ENCODE measurements around the gene TMEM126A. TPM values are rescaled to one million over a fixed set of nuclear protein-coding genes. Genes with fewer than 3 reads are reported as not detected.

The TMEM126A gene
- total and polyA plus RNA-seq, 12 donors: 16.4 to 62.6 (median 39.5) TPM

- no peaks in the 10 kb centered on the region for H3K9me3 ChIP-seq (replicated peaks in 1 of 3)
- no peaks in the 10 kb centered on the region for H3K36me3 ChIP-seq (replicated peaks in 1 of 2)
- intact Hi-C loops (cut with DNase I): no loop called here
- no peak overlapping the region for H3K4me3 ChIP-seq
- no peak overlapping the region for H3K27ac ChIP-seq
- no peak for TF ChIP-seq POLR2A (IDR thresholded peaks at IDR 0.05)
- TF ChIP-seq CTCF (IDR thresholded peaks at IDR 0.05): no peak
- DNase-seq: no peak
- no peaks in the 10 kb centered on the region for H3K4me1 ChIP-seq (replicated peaks in 1 of 2)
- H3K27me3 ChIP-seq: no peaks in the 10 kb centered on the region
- WGBS, 4 donors: 94 to 99% (median 98%) methylated on average over 3 of the region's 3 CpGs
These were observed 57.2 kb downstream of the TMEM126A start for GRCh38 chr11:85704967-85705366.

GRCh38 chr11:85705800-85706199 lies 58.0 kb downstream of the TMEM126A start:
- Histone ChIP-seq H3K9me3 (replicated peaks in 1 of 3) (no peaks in the 10 kb centered on the region), H3K36me3 (replicated peaks in 1 of 2) (no peaks in the 10 kb centered on the region), H3K27me3 (no peaks in the 10 kb centered on the region), H3K4me3 (no peak overlapping the region), H3K27ac (no peak overlapping the region), H3K4me1 (replicated peaks in 1 of 2) (no peaks in the 10 kb centered on the region)
- no peak for DNase-seq
- no peak for TF ChIP-seq CTCF (IDR thresholded peaks at IDR 0.05)
- TF ChIP-seq POLR2A (IDR thresholded peaks at IDR 0.05): no peak
- intact Hi-C loops (cut with DNase I): no loop called here

Other genes with a start within 250 kb of the TMEM126A start
- gene DLG2, start 20.6 kb upstream of the TMEM126A start, total RNA-seq: 100 to 1,000 TPM in 1 of 9 donors, 10 to 100 TPM in 7, 1 to 10 TPM in 1; 8.4 to 101 (median 45.5) TPM
- gene DLG2, start 20.6 kb upstream of the TMEM126A start, polyA plus RNA-seq: 10 to 100 TPM in 2 of 3 donors, 1 to 10 TPM in 1; 8.3 to 14.4 (median 11.1) TPM
- 10 to 100 TPM; 39.9 to 96.4 (median 50.4) TPM for gene TMEM126B, start 19.4 kb upstream of the TMEM126A start, total RNA-seq
- gene TMEM126B, start 19.4 kb upstream of the TMEM126A start, polyA plus RNA-seq: 100 to 1,000 TPM in 1 of 3 donors, 10 to 100 TPM in 2; 62.8 to 125 (median 90.8) TPM
- 10 to 100 TPM; 18.2 to 78.6 (median 40.5) TPM for gene CREBZF, start 17.2 kb downstream of the TMEM126A start, total RNA-seq
- gene CREBZF, start 17.2 kb downstream of the TMEM126A start, polyA plus RNA-seq: 10 to 100 TPM; 15.8 to 50.0 (median 32.0) TPM
- gene CCDC89, start 38.2 kb downstream of the TMEM126A start, total RNA-seq: 1 to 10 TPM in 7 of 9 donors, under 1 TPM in 1, not detected in 1; 0.66 to 2.3 (median 1.9) TPM
- under 1 TPM; 0.61 to 0.99 (median 0.64) TPM for gene CCDC89, start 38.2 kb downstream of the TMEM126A start, polyA plus RNA-seq
- gene SYTL2, start 163.2 kb downstream of the TMEM126A start, total RNA-seq: 100 to 1,000 TPM in 1 of 9 donors, 10 to 100 TPM in 7, 1 to 10 TPM in 1; 9.2 to 134 (median 20.9) TPM
- gene SYTL2, start 163.2 kb downstream of the TMEM126A start, polyA plus RNA-seq: 10 to 100 TPM in 2 of 3 donors, 1 to 10 TPM in 1; 8.2 to 21.8 (median 12.1) TPM
- not detected for gene CCDC83, start 207.4 kb downstream of the TMEM126A start, total RNA-seq
- not detected for gene CCDC83, start 207.4 kb downstream of the TMEM126A start, polyA plus RNA-seq

All from adrenal gland (tissue), 12 donors.